H1 (cell line): Measurements from ENCODE around the gene HNRNPA3. TPM values are rescaled to one million over a fixed set of nuclear protein-coding genes. Genes with fewer than 3 reads are reported as not detected.

ENCODE experiments used
- CTCF ChIA-PET: fragments of 300-600 bp; sonication (Branson Sonifier 250); formaldehyde crosslinking; loops from one replicate; lab custom pipeline; 2021; ENCODE audit not compliant: partially characterized antibody; lab: Charles Lee
- POLR2A ChIA-PET: fragments of 300-600 bp; sonication (Branson Sonifier 250); formaldehyde crosslinking; loops from one replicate; lab custom pipeline; 2021; ENCODE audit warnings: inconsistent platforms; ENCODE audit not compliant: partially characterized antibody; lab: Charles Lee
- DNase-seq, 2 experiments: peaks; one replicate each; pipeline versions ENCODE4 v3.0.0 to v3.0.0-alpha.2; 2010 to 2022; ENCODE audit warnings: low spot score in 2 of 2, low read depth in 1 of 2, mixed read lengths in 1 of 2
- FAIRE-seq: peaks from 2 replicates; lab custom pipeline; 2011; peaks lifted over from hg19 to GRCh38; lab: Jason Lieb, UNC
- H2AFZ ChIP-seq: 2 replicates; pipeline ENCODE4 v1.8.1; 2012; ENCODE audit warnings: low read length, inconsistent platforms
- H2AK5ac ChIP-seq: 2 replicates; pipeline ENCODE4 v1.6.1; 2013; ENCODE audit warnings: low read depth, low read length
- H2BK120ac ChIP-seq: replicated peaks from 2 replicates; pipeline ENCODE3; 2013; ENCODE audit warnings: low read depth, low read length, inconsistent platforms
- H2BK12ac ChIP-seq: 2 replicates; pipeline ENCODE4 v1.6.1; 2013; ENCODE audit warnings: low read depth, low read length
- H2BK15ac ChIP-seq: 2 replicates; pipeline ENCODE4 v1.6.1; 2013; ENCODE audit warnings: low read length
- H2BK20ac ChIP-seq: 2 replicates; pipeline ENCODE4 v1.6.1; 2013; ENCODE audit warnings: low read length
- H2BK5ac ChIP-seq: 2 replicates; pipeline ENCODE4 v1.6.1; 2013; ENCODE audit warnings: low read depth, low read length
- H3K14ac ChIP-seq: 2 replicates; pipeline ENCODE4 v1.6.1; 2013; ENCODE audit warnings: inconsistent platforms; ENCODE audit not compliant: insufficient read length
- H3K18ac ChIP-seq: 2 replicates; pipeline ENCODE4 v1.6.1; 2013; ENCODE audit warnings: low read length; ENCODE audit errors: extremely low read depth
- H3K23ac ChIP-seq: 2 replicates; pipeline ENCODE4 v1.6.1; 2013; ENCODE audit warnings: inconsistent platforms; ENCODE audit not compliant: insufficient read length
- H3K23me2 ChIP-seq: 2 replicates; pipeline ENCODE4 v1.6.1; 2013; ENCODE audit warnings: low read depth, low read length
- H3K27ac ChIP-seq: 2 replicates; pipeline ENCODE4 v1.6.1; 2011; ENCODE audit warnings: low read depth, low read length, inconsistent platforms
- H3K27me3 ChIP-seq, 4 experiments: replicated peaks in 1 of 4; 1 replicate in 1 of 4; 2 replicates in 3 of 4; pipeline versions ENCODE4 v1.6.1 to v1.8.1; 2011 to 2013; ENCODE audit warnings: low read length in 3 of 4, mild to moderate bottlenecking in 3 of 4, inconsistent platforms in 2 of 4, mixed read lengths in 2 of 4, moderate library complexity in 1 of 4; ENCODE audit not compliant: control insufficient read depth in 3 of 4, insufficient read depth in 3 of 4; ENCODE audit errors: extremely low read depth in 1 of 4
- H3K36me3 ChIP-seq, 4 experiments: 2 replicates each; pipeline versions ENCODE4 v1.6.1 to v1.8.1; 2011 to 2013; ENCODE audit warnings: mild to moderate bottlenecking in 4 of 4, low read length in 3 of 4, moderate library complexity in 2 of 4, control low read depth in 1 of 4, inconsistent platforms in 1 of 4; ENCODE audit not compliant: insufficient read depth in 4 of 4, control insufficient read depth in 2 of 4
- H3K4ac ChIP-seq: replicated peaks from 2 replicates; pipeline ENCODE3; 2013; ENCODE audit warnings: low read length, low read depth, mixed read lengths, inconsistent platforms; ENCODE audit not compliant: insufficient read length
- H3K4me1 ChIP-seq, 4 experiments: replicated peaks in 1 of 4; 1 replicate in 1 of 4; 2 replicates in 3 of 4; pipeline versions ENCODE4 v1.6.1 to v1.8.1; 2011 to 2013; ENCODE audit warnings: low read length in 3 of 4, inconsistent platforms in 2 of 4, mixed read lengths in 1 of 4; ENCODE audit not compliant: insufficient read depth in 4 of 4, control insufficient read depth in 3 of 4
- H3K4me2 ChIP-seq, 2 experiments: 2 replicates each; pipeline versions ENCODE4 v1.6.1 to v1.8.1; 2011 to 2013; ENCODE audit warnings: low read depth in 2 of 2, low read length in 2 of 2, control low read depth in 1 of 2, inconsistent platforms in 1 of 2, mild to moderate bottlenecking in 1 of 2; ENCODE audit not compliant: insufficient read depth in 1 of 2
- H3K4me3 ChIP-seq, 4 experiments: fragments of 200-600, 300-600 bp in 1 of 4; sonication (generic), shearing (Covaris generic), sonication (Bioruptor Twin) in 1 of 4; 2 replicates each; pipeline versions ENCODE4 v1.5.1 to v1.8.1; 2011 to 2016; ENCODE audit warnings: low read length in 4 of 4, low read depth in 3 of 4, control low read depth in 2 of 4, inconsistent platforms in 2 of 4, mild to moderate bottlenecking in 2 of 4, mixed read lengths in 1 of 4, moderate library complexity in 1 of 4; ENCODE audit not compliant: insufficient read depth in 2 of 4; ENCODE audit errors: extremely low read depth in 1 of 4
- H3K56ac ChIP-seq: replicated peaks from 2 replicates; pipeline ENCODE3; 2013; ENCODE audit warnings: low read depth, mild to moderate bottlenecking, mixed read lengths, low read length, inconsistent platforms; ENCODE audit not compliant: insufficient read length
- H3K79me1 ChIP-seq: 2 replicates; pipeline ENCODE4 v1.6.1; 2013; ENCODE audit warnings: low read depth, low read length, control low read depth
- H3K79me2 ChIP-seq, 2 experiments: 2 replicates each; pipeline versions ENCODE4 v1.6.1 to v1.8.1; 2012 to 2013; ENCODE audit warnings: low read length in 2 of 2, mild to moderate bottlenecking in 2 of 2, inconsistent platforms in 1 of 2; ENCODE audit not compliant: insufficient read depth in 2 of 2, control insufficient read depth in 1 of 2
- H3K9ac ChIP-seq, 4 experiments: replicated peaks in 1 of 4; 1 replicate in 1 of 4; 2 replicates in 3 of 4; pipeline versions ENCODE4 v1.6.1 to v1.8.1; 2011 to 2013; ENCODE audit warnings: low read depth in 3 of 4, low read length in 3 of 4, control low read depth in 2 of 4, mild to moderate bottlenecking in 2 of 4, moderate library complexity in 2 of 4, inconsistent platforms in 1 of 4; ENCODE audit errors: extremely low read depth in 1 of 4
- H3K9me3 ChIP-seq, 2 experiments: 2 replicates each; pipeline versions ENCODE4 v1.6.1 to v1.8.1; 2012 to 2013; ENCODE audit warnings: mild to moderate bottlenecking in 2 of 2, moderate library complexity in 2 of 2, control low read depth in 1 of 2, inconsistent platforms in 1 of 2, low read depth in 1 of 2, low read length in 1 of 2, mixed read lengths in 1 of 2; ENCODE audit not compliant: insufficient read depth in 2 of 2
- H4K20me1 ChIP-seq, 2 experiments: replicated peaks in 1 of 2; 2 replicates each; pipeline versions ENCODE3 to v1.8.1; 2011 to 2013; ENCODE audit warnings: inconsistent platforms in 2 of 2, low read length in 2 of 2, mild to moderate bottlenecking in 1 of 2; ENCODE audit not compliant: insufficient read depth in 2 of 2, control insufficient read depth in 1 of 2
- H4K5ac ChIP-seq: 2 replicates; pipeline ENCODE4 v1.6.1; 2013; ENCODE audit warnings: low read length, low read depth, mixed read lengths, inconsistent platforms; ENCODE audit not compliant: insufficient read length
- H4K8ac ChIP-seq: 2 replicates; pipeline ENCODE4 v1.8.0; 2013; ENCODE audit warnings: mild to moderate bottlenecking, moderate library complexity, low read length, inconsistent platforms; ENCODE audit not compliant: insufficient read depth; ENCODE audit errors: extremely low read depth
- H4K91ac ChIP-seq: replicated peaks from 2 replicates; pipeline ENCODE3; 2013; ENCODE audit warnings: low read length, mixed read lengths, inconsistent platforms; ENCODE audit not compliant: insufficient read length
- HDAC2 ChIP-seq, 2 experiments: fragments of 300-600 bp in 1 of 2; sonication (generic) in 1 of 2; IDR thresholded peaks; 2 replicates each; pipeline ENCODE4 v1.6.1; 2011 to 2012; ENCODE audit warnings: low read depth in 2 of 2, low read length in 2 of 2, mild to moderate bottlenecking in 2 of 2, moderate library complexity in 2 of 2, borderline replicate concordance in 1 of 2, inconsistent platforms in 1 of 2
- KDM5A ChIP-seq: fragments of 200-600 bp; IDR thresholded peaks from 2 replicates; pipeline ENCODE4 v1.7.1; 2012; ENCODE audit warnings: mild to moderate bottlenecking, low read length, inconsistent platforms, mixed read lengths
- RAD21 ChIP-seq, 2 experiments: IDR thresholded peaks in 1 of 2; conservative IDR thresholded peaks in 1 of 2; 2 replicates each; pipeline ENCODE4 v1.6.1; 2011; ENCODE audit warnings: low read depth in 2 of 2, low read length in 2 of 2, improper control_type of control experiment in 1 of 2, inconsistent platforms in 1 of 2, mild to moderate bottlenecking in 1 of 2, moderate library complexity in 1 of 2
- ZNF274 ChIP-seq: IDR thresholded peaks from 2 replicates; pipeline ENCODE4 v1.7.0; 2012; ENCODE audit warnings: low read length, borderline replicate concordance; ENCODE audit errors: extremely low read depth
- polyA plus RNA-seq, 7 experiments: library from polyadenylated mRNA; depleted of rRNA in 3 of 7; stranded (reverse) in 5 of 7; unstranded in 2 of 7; fragments of >200 nt in 5 of 7; fragments of 200-250 nt in 2 of 7; gene quantifications; 1 replicate in 5 of 7; 2 replicates in 1 of 7; 4 replicates in 1 of 7; pipeline versions ENCODE4 v1.2.1 to v1.2.3, GENCODE V29; 2011 to 2013; ENCODE audit warnings: missing spikeins in 2 of 7, mixed read lengths in 2 of 7
- total RNA-seq: library from RNA; stranded (reverse); fragmentation: NEBNext Ultra II Directional; extraction: Animal tissue kit (Norgen Biotek cat#: 25700); gene quantifications from 2 replicates; pipeline ENCODE4 v1.2.1, GENCODE V29; 2021

Gene HNRNPA3
- total and polyA plus RNA-seq, 2 of the 8 experiments (the other 6 are each of a cell fraction or from before 2014, with no cell fraction given), result 66.1 to 408 TPM

- CTCF ChIA-PET, result interaction anchor here (1.1 to 3.1 kb wide), 4 partner anchors 15 to 562 kb away, joined by 3 to 25 read pairs (median 8); no protein-coding TSS in a partner anchor
- Histone ChIP-seq H3K79me1 (no peaks in the 10 kb centered on the region), H3K4me3 (no peak overlapping the region), H2AK5ac (no peak overlapping the region), H4K20me1 (no peaks in the 10 kb centered on the region), H2BK15ac (no peak overlapping the region), H4K8ac (no peak overlapping the region), H4K91ac (no peak overlapping the region), H3K79me2 (no peaks in the 10 kb centered on the region), H2BK12ac (no peak overlapping the region), H3K23me2 (no peaks in the 10 kb centered on the region), H2BK120ac (no peak overlapping the region), H3K36me3 (no peaks in the 10 kb centered on the region), H3K9me3 (no peaks in the 10 kb centered on the region)
- no peak for FAIRE-seq
- TF ChIP-seq HDAC2 (IDR thresholded peaks at IDR 0.05; ENCODE audit: borderline replicate concordance in 1 of 2, low read depth in 2 of 2, low read length in 2 of 2) (no peak), ZNF274 (no peak), RAD21 (IDR thresholded peaks at IDR 0.05 in 1 of 2, conservative IDR thresholded peaks at IDR 0.05 in 1 of 2; ENCODE audit: low read depth in 2 of 2, low read length in 2 of 2) (no peak), KDM5A (no peak)
- TF ChIP-seq, all 59 proteins: peak for 0
- no peak overlapping the region for H3K23ac ChIP-seq
- H3K4ac ChIP-seq, result no peak overlapping the region
- H2AFZ ChIP-seq, result no peak overlapping the region
- H3K4me2 ChIP-seq, result no peak overlapping the region
- no peaks in the 10 kb centered on the region for H3K27me3 ChIP-seq
- H2BK20ac ChIP-seq, result no peak overlapping the region
- no peak overlapping the region for H2BK5ac ChIP-seq
- DNase-seq, result no peak
- H3K14ac ChIP-seq, result no peak overlapping the region
- H3K18ac ChIP-seq, result no peak overlapping the region
- no peak overlapping the region for H3K27ac ChIP-seq
- peaks cover 0 to 6% (median 4%) of the 10 kb centered on the region in 4 experiments; a peak in 2 of 7 replicates for H3K4me1 ChIP-seq
- no peak overlapping the region for H4K5ac ChIP-seq
- POLR2A ChIA-PET, result no interaction called here
- no peak overlapping the region for H3K56ac ChIP-seq
- H3K9ac ChIP-seq, result no peak overlapping the region
Measured at GRCh38 chr2:177183860-177184259, 28.7 kb upstream of the HNRNPA3 start.
